Measurements from ENCODE around the gene KLF8. TPM values are rescaled to one million over a fixed set of nuclear protein-coding genes. Genes with fewer than 3 reads are reported as not detected.

The KLF8 gene
- polyA plus RNA-seq, 1 of the 3 experiments (the other 2 are of a cell fraction), result 0.16 TPM

- Histone ChIP-seq H3K27ac (ENCODE audit: low read depth in 2 of 2, low read length in 1 of 2) (no peak overlapping the region), H3K36me3 (replicated peaks in 1 of 2; ENCODE audit: control insufficient read depth in 1 of 2, insufficient read depth in 2 of 2, low read length in 1 of 2) (no peaks in the 10 kb centered on the region), H3K79me2 (ENCODE audit: insufficient read depth) (no peaks in the 10 kb centered on the region), H3K4me3 (ENCODE audit: low read depth in 2 of 2, low read length in 1 of 2) (no peak overlapping the region), H3K9me2 (no peaks in the 10 kb centered on the region), H3F3A (replicated peaks; ENCODE audit: insufficient read depth) (no peaks in the 10 kb centered on the region), H3K9ac (no peak overlapping the region), H2AFZ (ENCODE audit: low read depth) (no peak overlapping the region), H3K4me2 (no peak overlapping the region), H3K4me1 (ENCODE audit: control insufficient read depth in 1 of 2, insufficient read depth in 2 of 2, low read depth in 1 of 2, low read length in 1 of 2) (no peaks in the 10 kb centered on the region), H3K27me3 (ENCODE audit: insufficient read depth) (peaks cover 12% of the 10 kb centered on the region; the same call in 1 of the 2 replicates), H3K9me3 (no peaks in the 10 kb centered on the region), H4K20me1 (ENCODE audit: insufficient read depth) (no peaks in the 10 kb centered on the region)
- WGBS (ENCODE audit: low lambda C conversion rate), result 0% methylated on average over 2 of the region's 2 CpGs
- ChIA-PET CTCF (no interaction called here), POLR2A (no interaction called here)
- no peak for DNase-seq
- TF ChIP-seq MAX (IDR thresholded peaks at IDR 0.05; ENCODE audit: low read depth) (no peak), FOXJ3 (CRISPR knock-in tag; IDR thresholded peaks at IDR 0.05) (no peak), GATA2 (CRISPR knock-in tag; IDR thresholded peaks at IDR 0.05) (no peak), EZH2phosphoT487 (IDR thresholded peaks at IDR 0.05; ENCODE audit: borderline replicate concordance, low read depth) (no peak), REST (IDR thresholded peaks at IDR 0.05; ENCODE audit: low read depth, low read length) (no peak), JUND (IDR thresholded peaks at IDR 0.05) (no peak), ZBTB33 (IDR thresholded peaks at IDR 0.05; ENCODE audit: borderline replicate concordance, low read depth) (no peak), NRF1 (IDR thresholded peaks at IDR 0.05; ENCODE audit: low read depth, low read length) (no peak)
Measured at GRCh38 chrX:56288608-56289007, 56.5 kb downstream of the KLF8 start.

GRCh38 chrX:56289449-56289848, 57.3 kb downstream of the KLF8 start:
- H3K9me3 ChIP-seq, result no peaks in the 10 kb centered on the region
- H3K27me3 ChIP-seq (ENCODE audit: insufficient read depth), result peaks cover 7% of the 10 kb centered on the region; the same call in 1 of the 2 replicates
- no peak overlapping the region for H3K4me2 ChIP-seq
- no peak for TF ChIP-seq RXRA (IDR thresholded peaks at IDR 0.05; ENCODE audit: borderline replicate concordance, low read depth)
- TF ChIP-seq MXI1 (IDR thresholded peaks at IDR 0.05; ENCODE audit: low read depth, low read length), result no peak
- TF ChIP-seq USF2 (IDR thresholded peaks at IDR 0.05; ENCODE audit: borderline replicate concordance, low read depth, low read length), result no peak
- no peak for TF ChIP-seq EP300 (IDR thresholded peaks at IDR 0.05; ENCODE audit: borderline replicate concordance in 1 of 2, low read depth in 1 of 2, low read length in 1 of 2)
- no peaks in the 10 kb centered on the region for H3K9me2 ChIP-seq
- no peak overlapping the region for H3K4me3 ChIP-seq (ENCODE audit: low read depth in 2 of 2, low read length in 1 of 2)
- H3K36me3 ChIP-seq (replicated peaks in 1 of 2; ENCODE audit: control insufficient read depth in 1 of 2, insufficient read depth in 2 of 2, low read length in 1 of 2), result no peaks in the 10 kb centered on the region
- H4K20me1 ChIP-seq (ENCODE audit: insufficient read depth), result no peaks in the 10 kb centered on the region
- no peak overlapping the region for H3K27ac ChIP-seq (ENCODE audit: low read depth in 2 of 2, low read length in 1 of 2)
- no peak overlapping the region for H3K9ac ChIP-seq
- 0% methylated on average over 1 of the region's 1 CpG for WGBS (ENCODE audit: low lambda C conversion rate)
- H2AFZ ChIP-seq (ENCODE audit: low read depth), result no peak overlapping the region
- H3K4me1 ChIP-seq (ENCODE audit: control insufficient read depth in 1 of 2, insufficient read depth in 2 of 2, low read depth in 1 of 2, low read length in 1 of 2), result no peaks in the 10 kb centered on the region
- H3F3A ChIP-seq (replicated peaks; ENCODE audit: insufficient read depth), result no peaks in the 10 kb centered on the region
- no peak for DNase-seq
- ChIA-PET CTCF (no interaction called here), POLR2A (no interaction called here)
- no peaks in the 10 kb centered on the region for H3K79me2 ChIP-seq (ENCODE audit: insufficient read depth)

Data from SK-N-SH (cell line).